ENCODE results near the gene SCAI. TPM values are rescaled to one million over a fixed set of nuclear protein-coding genes. Genes with fewer than 3 reads are reported as not detected.

SCAI gene
- total RNA-seq (2022) (10.1 and 13.0 TPM in 2 replicates), Bru-seq, nascent RNA (percentile 67 among the genes with signal in this experiment), BruChase-seq, experiment 1, labeled RNA remaining after a 2-hour chase (percentile 67 among the genes with signal in this experiment), BruChase-seq, experiment 2, labeled RNA remaining after a 6-hour chase (percentile 66 among the genes with signal in this experiment)
- long read RNA-seq, full-length matches to known transcripts: 2 of 14 reads
- long read RNA-seq, partial matches to known transcripts: 6 of 14 reads
- long read RNA-seq, other reads (novel, unspliced or antisense): 6 of 14 reads

DNA sequence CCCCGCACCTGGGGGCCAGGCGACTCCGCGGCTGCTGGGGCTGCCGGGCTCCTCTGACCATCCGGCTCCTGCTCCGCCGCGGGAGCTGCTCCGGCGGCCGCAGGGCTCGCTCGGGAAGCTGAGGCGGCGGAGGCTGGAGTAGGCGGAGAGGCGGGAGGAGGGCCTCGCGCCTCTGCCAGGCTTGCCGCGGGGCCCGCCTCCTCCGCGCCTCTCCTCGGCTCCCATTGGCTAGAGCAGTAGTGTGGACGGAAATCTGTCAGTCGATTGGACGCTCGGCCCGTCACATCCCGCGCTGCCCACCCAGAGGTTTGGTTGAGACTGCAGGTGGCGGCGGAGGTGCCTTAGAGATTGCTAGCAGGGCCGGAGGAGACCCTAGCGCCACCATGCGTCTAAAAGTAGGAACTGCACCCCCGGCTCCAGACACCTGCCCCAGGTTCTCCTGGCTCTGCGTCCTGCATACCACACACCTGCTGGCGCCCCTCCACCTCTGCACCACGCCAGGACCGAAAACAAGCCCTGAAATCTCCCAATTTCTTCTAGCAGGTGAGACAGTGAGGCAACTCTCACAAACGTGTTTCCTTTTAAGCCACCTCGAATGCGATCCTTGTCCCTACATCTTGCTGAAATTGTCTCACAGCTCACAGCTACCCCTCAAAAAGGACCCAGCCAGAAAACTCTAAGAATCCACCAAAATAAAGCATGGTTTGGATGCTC, at the start of gene SCAI:
SCAI (minus strand) TSS at position 152 of the 714 bp plus-strand sequence; CDS start at position 61, 91 bp downstream.
- peak within 1 kb of the TSS; percentile 85 for H3K27ac Mint-ChIP-seq (ENCODE audit: unreplicated experiment)
- POLR2A ChIA-PET: interaction anchor here (1.0 kb wide), 1 partner anchor 98 kb away, joined by 3 read pairs; the partner anchor contains the start of gene HSPA5

GRCh38 chr9:125190361-125190801, 47.1 kb upstream of the SCAI start:
- BruUV-seq (replicated peaks): no TSS peak
- POLR2A ChIA-PET: interaction anchor here (0.5 to 1.3 kb wide), 5 partner anchors 9 to 329 kb away, joined by 3 to 13 read pairs (median 6); partner anchors contain the start of genes HSPA5 and RABEPK
- Mint-ChIP-seq H3K27ac (ENCODE audit: unreplicated experiment) (peak overlapping the region; percentile 95), H3K36me3 (ENCODE audit: insufficient read depth, unreplicated experiment) (peaks cover 9% of the 10 kb centered on the region), H3K4me3 (ENCODE audit: unreplicated experiment) (peak overlapping the region; percentile 94), H3K9me3 (ENCODE audit: unreplicated experiment) (no peaks in the 10 kb centered on the region), H3K4me1 (ENCODE audit: low read depth, unreplicated experiment) (no peaks in the 10 kb centered on the region), H3K27me3 (ENCODE audit: insufficient read depth, unreplicated experiment) (no peaks in the 10 kb centered on the region)
- H3K27me3 ChIP-seq (replicated peaks; ENCODE audit: control insufficient read depth, insufficient read depth, low read length): no peaks in the 10 kb centered on the region
- CTCF ChIA-PET: interaction anchor here (0.6 kb wide), 1 partner anchor 14 kb away, joined by 3 read pairs; no protein-coding TSS in a partner anchor
- H3K36me3 ChIP-seq (ENCODE audit: control insufficient read depth, insufficient read depth, low read length): no peaks in the 10 kb centered on the region
- H3K4me3 ChIP-seq (ENCODE audit: low read depth, low read length): peak overlapping the region; percentile 86
- H3K9me3 ChIP-seq: no peaks in the 10 kb centered on the region
- H3K4me1 ChIP-seq: 0 out of 2 replicates have a peak, but pooled peaks cover 7% of the 10 kb centered on the region
- TF ChIP-seq CTCF (IDR thresholded peaks at IDR 0.05; ENCODE audit: insufficient read depth in 1 of 2, low read depth in 1 of 2, low read length in 1 of 2, severe bottlenecking in 1 of 2, unreplicated experiment in 1 of 2): no peak
- intact Hi-C loops (cut with micrococcal nuclease; ENCODE audit: unreplicated experiment): loop anchor here (1.0 kb wide), 1 partner anchor 10 kb away; the partner anchor contains the start of gene RABEPK
- DNase-seq: no peak

More for the DNA sequence above, at the start of gene SCAI:
- no TSS peak for BruUV-seq (replicated peaks)
- Histone ChIP-seq H3K4me1 (no peaks in the 10 kb centered on the region), H3K36me3 (ENCODE audit: control insufficient read depth, insufficient read depth, low read length) (no peaks in the 10 kb centered on the region), H3K4me3 (ENCODE audit: low read depth, low read length) (peak within 1 kb of the TSS; percentile 92), H3K9me3 (no peaks in the 10 kb centered on the region), H3K27me3 (replicated peaks; ENCODE audit: control insufficient read depth, insufficient read depth, low read length) (no peaks in the 10 kb centered on the region)
- intact Hi-C loops (cut with micrococcal nuclease; ENCODE audit: unreplicated experiment): loop anchor here (1.0 to 5.0 kb wide), 3 partner anchors 203 to 281 kb away; partner anchors contain the start of genes ARPC5L and RPL35
- no peaks in the 10 kb centered on the region for H3K27me3 Mint-ChIP-seq (ENCODE audit: insufficient read depth, unreplicated experiment)
- peaks cover 25% of the 10 kb centered on the region for H3K36me3 Mint-ChIP-seq (ENCODE audit: insufficient read depth, unreplicated experiment)
- H3K9me3 Mint-ChIP-seq (ENCODE audit: unreplicated experiment): no peaks in the 10 kb centered on the region
- CTCF ChIA-PET: interaction anchor here (0.6 to 1.3 kb wide), 11 partner anchors 13 to 690 kb away, joined by 3 to 6 read pairs (median 4); no protein-coding TSS in a partner anchor
- peak; percentile 94 to 98 for TF ChIP-seq CTCF (IDR thresholded peaks at IDR 0.05; ENCODE audit: insufficient read depth in 1 of 2, low read depth in 1 of 2, low read length in 1 of 2, severe bottlenecking in 1 of 2, unreplicated experiment in 1 of 2)
- peak; percentile 99 to 100 for DNase-seq
- peak within 1 kb of the TSS; percentile 96 for H3K4me3 Mint-ChIP-seq (ENCODE audit: unreplicated experiment)
- H3K4me1 Mint-ChIP-seq (ENCODE audit: low read depth, unreplicated experiment): no peaks in the 10 kb centered on the region

Measured in Caco-2 (cell line).